Measurements from ENCODE around the gene ARHGEF3.
"Not testable (repeated sequence)": the region's sequence is repeated elsewhere in the genome, so short reads cannot be mapped to it uniquely, and the experiment has no call there.

The ARHGEF3 gene

GRCh38 chr3:56769116-56769707, 32.5 kb downstream of the ARHGEF3 start:
- DNase-seq = no peak

- DNase-seq = no peak
These were observed 36.7 kb downstream of the ARHGEF3 start for GRCh38 chr3:56764904-56765547.

- DNase-seq = no peak
These were observed 37.6 kb downstream of the ARHGEF3 start for GRCh38 chr3:56764184-56764583.

GRCh38 chr3:56763233-56763632, 38.5 kb downstream of the ARHGEF3 start:
- no peak for DNase-seq

GRCh38 chr3:56762718-56763117, 39.0 kb downstream of the ARHGEF3 start:
- no peak for DNase-seq

GRCh38 chr3:56761887-56762651, 39.7 kb downstream of the ARHGEF3 start:
- DNase-seq = peak; percentile 38

GRCh38 chr3:56761023-56761422, 40.7 kb downstream of the ARHGEF3 start:
- no peak for DNase-seq

- no peak for DNase-seq
These were observed 42.2 kb downstream of the ARHGEF3 start for GRCh38 chr3:56759532-56759931.

GRCh38 chr3:56758539-56758981, 43.2 kb downstream of the ARHGEF3 start:
- DNase-seq = no peak

- not testable (repeated sequence) for DNase-seq
These were observed 43.7 kb downstream of the ARHGEF3 start for GRCh38 chr3:56758042-56758441.

- DNase-seq = no peak
These were observed 46.9 kb downstream of the ARHGEF3 start for GRCh38 chr3:56754741-56755417.

GRCh38 chr3:56753206-56753820, 48.4 kb downstream of the ARHGEF3 start:
- no peak for DNase-seq

GRCh38 chr3:56751056-56751707, 50.6 kb downstream of the ARHGEF3 start:
- no peak for DNase-seq

- DNase-seq = no peak
These were observed 53.0 kb downstream of the ARHGEF3 start for GRCh38 chr3:56748663-56749231.

- no peak for DNase-seq
These were observed 54.6 kb downstream of the ARHGEF3 start for GRCh38 chr3:56747150-56747549.

- no peak for DNase-seq
These were observed 57.7 kb downstream of the ARHGEF3 start for GRCh38 chr3:56744016-56744415.

GRCh38 chr3:56742887-56743286, 58.9 kb downstream of the ARHGEF3 start:
- DNase-seq = no peak

GRCh38 chr3:56739036-56739435, 62.7 kb downstream of the ARHGEF3 start:
- DNase-seq = no peak

GRCh38 chr3:56737006-56737405, 64.7 kb downstream of the ARHGEF3 start:
- DNase-seq = no peak

GRCh38 chr3:56732109-56732508, 69.6 kb downstream of the ARHGEF3 start:
- DNase-seq = no peak

- DNase-seq = no peak
These were observed 76.6 kb downstream of the ARHGEF3 start for GRCh38 chr3:56725175-56725574.

GRCh38 chr3:56724676-56725075, 77.1 kb downstream of the ARHGEF3 start:
- no peak for DNase-seq

All from NCI-H2171 treated with DMSO at 0.1 percent for 48 hours (cell line).